ENCODE data around the gene DUSP28.

DNA sequence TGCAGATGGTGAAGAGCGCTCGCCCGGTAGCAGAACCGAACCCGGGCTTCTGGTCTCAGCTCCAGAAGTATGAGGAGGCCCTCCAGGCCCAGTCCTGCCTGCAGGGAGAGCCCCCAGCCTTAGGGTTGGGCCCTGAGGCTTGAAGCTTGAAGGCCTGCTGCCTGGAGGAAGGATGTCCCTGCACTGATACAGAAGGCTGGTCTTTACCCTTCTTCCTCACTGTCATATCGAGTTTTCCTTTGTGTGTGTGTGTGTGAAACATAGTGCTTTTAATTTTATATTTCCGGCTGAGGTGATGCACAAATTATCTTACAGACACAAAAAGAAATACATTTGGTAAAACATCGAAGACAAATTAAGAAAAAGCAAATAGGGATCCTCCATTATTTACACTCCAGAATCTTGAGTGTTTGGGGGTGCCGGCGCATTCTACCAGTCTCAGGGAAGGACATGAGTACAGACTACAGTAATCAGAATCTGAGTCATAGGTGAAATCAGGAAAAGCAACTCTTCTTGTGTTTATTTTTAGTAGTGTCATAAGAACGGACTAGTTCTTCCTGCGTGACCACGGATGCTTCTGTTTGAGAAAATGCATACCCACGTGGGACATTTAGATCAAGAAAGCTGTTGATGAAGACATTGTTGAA lies 1.3 kb downstream of the DUSP28 start:
- TF ChIP-seq CTCF (IDR thresholded peaks at IDR 0.05) (no peak), POLR2A (IDR thresholded peaks at IDR 0.05) (no peak)
